Kidney (tissue), 14 donors: ENCODE measurements around the gene ABL1. TPM values are rescaled to one million over a fixed set of nuclear protein-coding genes. Genes with fewer than 3 reads are reported as not detected.

ENCODE experiments used
- DNase-seq, 5 donors: peaks; one replicate each; pipeline ENCODE4 v3.0.0-alpha.2; 2013 to 2020
- FAIRE-seq: peaks from 2 replicates; lab custom pipeline; 2012; peaks lifted over from hg19 to GRCh38; lab: Jason Lieb, UNC
- H3K27ac ChIP-seq, 2 donors: one replicate each; pipeline ENCODE4 v1.7.0; 2013; ENCODE audit warnings: low read depth in 2 of 2, low read length in 2 of 2, inconsistent platforms in 1 of 2
- H3K27me3 ChIP-seq: one replicate; pipeline ENCODE4 v1.7.1; 2013; ENCODE audit warnings: low read length, inconsistent platforms; ENCODE audit not compliant: control insufficient read depth, insufficient read depth
- H3K36me3 ChIP-seq, 3 donors: one replicate each; pipeline versions ENCODE4 v1.7.0 to v1.7.1; 2013; ENCODE audit warnings: low read length in 3 of 3, control low read depth in 1 of 3, inconsistent platforms in 1 of 3; ENCODE audit not compliant: insufficient read depth in 3 of 3, control insufficient read depth in 2 of 3
- H3K4me1 ChIP-seq, 3 donors: one replicate each; pipeline versions ENCODE4 v1.7.0 to v1.7.1; 2013; ENCODE audit warnings: low read length in 3 of 3, inconsistent platforms in 1 of 3, low read depth in 1 of 3; ENCODE audit not compliant: control insufficient read depth in 2 of 3, insufficient read depth in 2 of 3
- H3K4me3 ChIP-seq, 3 donors: one replicate each; pipeline versions ENCODE4 v1.7.0 to v1.8.1; 2013; ENCODE audit warnings: low read length in 3 of 3, control low read depth in 1 of 3, inconsistent platforms in 1 of 3
- H3K9ac ChIP-seq, 3 donors: one replicate each; pipeline versions ENCODE4 v1.7.0 to v1.7.1; 2013; ENCODE audit warnings: low read length in 3 of 3, control low read depth in 1 of 3, inconsistent platforms in 1 of 3
- H3K9me3 ChIP-seq, 3 donors: one replicate each; pipeline versions ENCODE4 v1.7.0 to v1.7.1; 2013; ENCODE audit warnings: low read length in 3 of 3, control low read depth in 1 of 3, inconsistent platforms in 1 of 3; ENCODE audit not compliant: control insufficient read depth in 2 of 3, insufficient read depth in 1 of 3
- CTCF ChIP-seq: IDR thresholded peaks from 3 replicates; pipeline ENCODE4 v1.5.1; 2012; ENCODE audit warnings: mild to moderate bottlenecking, moderate library complexity, borderline replicate concordance; ENCODE audit not compliant: insufficient read depth; ENCODE audit errors: extremely low read depth
- intact Hi-C: fragments of 100-400 bp; cut with DNase I; formaldehyde crosslinking; loops from one replicate; pipeline ENCODE4 v1.11.1; 2022
- polyA plus RNA-seq: library from polyadenylated mRNA; stranded (reverse); fragments of 350-450 nt; fragmentation: Illumina TruSeq; extraction: RNeasy Lipid Tissue Mini Kit (QIAGEN cat#74804); gene quantifications from one replicate; pipeline ENCODE4 v1.2.3, GENCODE V29; 2014; ENCODE audit warnings: low read depth, low replicate concordance; ENCODE audit not compliant: insufficient read depth
- total RNA-seq: library from RNA; stranded (reverse); fragmentation: NEBNext Ultra II Directional; extraction: Animal tissue kit (Norgen Biotek cat#: 25700); gene quantifications from one replicate; pipeline ENCODE4 v1.2.1, GENCODE V29; 2021
- donor health status: control.
- donor health status: control.
- donor health status: control.
- donor health status: control.
- donor health status: control.
- donor health status: DM: yes; HTN: yes; CAD: no.
- donor health status: Normal renal cell carcinoma (clear cell type).

ABL1 gene
- total and polyA plus RNA-seq, 2 donors from 2014 or later: 15.0 to 63.6 TPM

- FAIRE-seq: no peak
- no peak for DNase-seq
These were observed 24.4 kb upstream of the ABL1 start for GRCh38 chr9:130810609-130811136.

DNA sequence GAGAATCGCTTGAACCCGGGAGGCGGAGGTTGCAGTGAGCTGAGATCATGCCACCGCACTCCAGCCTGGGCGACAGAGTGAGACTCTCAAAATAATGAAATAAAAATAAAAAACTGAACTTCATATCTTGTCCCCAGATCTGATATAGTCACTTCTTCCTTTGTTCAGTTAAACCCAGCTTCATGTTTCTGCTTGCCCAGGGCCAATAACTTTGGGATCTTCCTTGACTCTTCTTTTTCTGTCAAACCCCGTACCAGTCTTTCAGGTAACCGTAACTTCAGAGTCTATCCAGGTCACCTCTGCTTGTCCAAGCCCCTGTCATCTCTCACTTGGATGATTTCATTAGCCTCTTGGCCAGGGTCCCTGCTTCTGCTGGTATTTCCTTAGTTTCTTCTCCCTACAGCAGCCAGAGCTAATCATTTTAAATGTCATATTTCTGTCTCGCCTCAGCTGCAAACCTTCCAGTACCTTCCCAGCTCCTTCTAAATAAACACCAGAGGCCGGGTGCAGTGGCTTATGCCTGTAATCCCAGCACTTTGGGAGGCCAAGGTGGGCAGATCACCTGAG lies 19.7 kb upstream of the ABL1 start:
- H3K4me3 ChIP-seq: no peak overlapping the region
- no peak for TF ChIP-seq CTCF
- H3K27ac ChIP-seq: no peak overlapping the region
- no peaks in the 10 kb centered on the region for H3K27me3 ChIP-seq
- DNase-seq (no peak), FAIRE-seq (no peak)
- intact Hi-C loops: no loop called here
- no peaks in the 10 kb centered on the region for H3K4me1 ChIP-seq
- no peaks in the 10 kb centered on the region for H3K36me3 ChIP-seq
- no peaks in the 10 kb centered on the region for H3K9me3 ChIP-seq
- H3K9ac ChIP-seq: no peak overlapping the region

More at GRCh38 chr9:130810609-130811136, 24.4 kb upstream of the ABL1 start:
- no peaks in the 10 kb centered on the region for H3K4me1 ChIP-seq
- H3K27me3 ChIP-seq: no peaks in the 10 kb centered on the region
- no peaks in the 10 kb centered on the region for H3K36me3 ChIP-seq
- intact Hi-C loops: no loop called here
- H3K4me3 ChIP-seq: no peak overlapping the region
- H3K9ac ChIP-seq: no peak overlapping the region
- no peak overlapping the region for H3K27ac ChIP-seq
- TF ChIP-seq CTCF: no peak
- no peaks in the 10 kb centered on the region for H3K9me3 ChIP-seq

DNA sequence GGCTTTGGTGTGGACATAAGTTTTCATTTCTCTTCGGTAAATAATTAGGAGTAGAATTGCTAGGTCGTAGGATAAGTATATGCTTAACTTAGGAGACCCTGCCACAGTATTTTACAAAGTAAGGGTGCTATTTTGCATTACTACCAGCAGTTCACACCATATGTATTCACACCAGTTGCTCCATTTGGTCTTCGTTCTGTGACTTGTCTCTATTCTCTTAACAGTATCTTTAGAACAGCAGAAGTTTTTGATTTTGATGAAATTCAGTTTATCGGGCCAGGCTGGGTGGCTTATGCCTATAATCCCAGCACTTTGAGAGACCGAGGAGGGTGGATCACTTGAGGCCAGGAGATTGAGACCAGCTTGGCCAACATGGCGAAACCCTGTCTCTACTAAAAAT lies 17.1 kb upstream of the ABL1 start:
- FAIRE-seq: no peak
- intact Hi-C loops: no loop called here

More for the DNA sequence above, 17.1 kb upstream of the ABL1 start:
- Histone ChIP-seq H3K27ac (no peak overlapping the region), H3K4me3 (no peak overlapping the region), H3K9ac (no peak overlapping the region), H3K27me3 (no peaks in the 10 kb centered on the region), H3K9me3 (no peaks in the 10 kb centered on the region), H3K4me1 (no peaks in the 10 kb centered on the region), H3K36me3 (no peaks in the 10 kb centered on the region)
- no peak for DNase-seq
- TF ChIP-seq CTCF: no peak
